DND-41 (cell line): ENCODE measurements around the gene PTPN7.

ENCODE experiments used
- EZH2 ChIP-seq: IDR thresholded peaks from 3 replicates; pipeline ENCODE4 v1.6.1; 2012; ENCODE audit warnings: borderline replicate concordance, low read depth, mild to moderate bottlenecking, moderate library complexity, low read length, inconsistent platforms; ENCODE audit not compliant: severe bottlenecking
- TF ChIP-seq, protein P1 (sequence below): IDR thresholded peaks from 2 replicates; pipeline ENCODE4 v1.5.1; 2012; ENCODE audit warnings: borderline replicate concordance, low read length, moderate library complexity, mild to moderate bottlenecking; ENCODE audit not compliant: poor library complexity, severe bottlenecking; ENCODE audit errors: extremely low read depth

DNA sequence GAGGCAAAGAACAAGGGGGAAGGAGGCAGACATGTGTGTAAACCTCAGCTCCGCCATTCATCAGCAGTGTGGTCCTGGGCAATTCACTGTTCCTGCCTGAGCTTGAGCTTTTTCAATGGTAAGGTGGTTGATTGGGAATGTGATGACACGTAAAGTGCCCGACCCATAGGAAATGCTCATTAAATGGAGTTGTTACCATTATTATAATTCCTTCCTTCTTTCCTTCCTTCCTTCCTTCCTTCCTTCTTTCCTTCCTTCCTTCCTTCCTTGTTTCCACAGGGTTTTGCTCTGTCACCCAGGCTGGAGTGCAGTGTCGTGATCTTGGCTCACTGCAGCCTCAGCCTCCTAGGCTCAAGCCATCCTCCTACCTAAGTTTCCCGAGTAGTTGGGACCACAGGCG is 33.3 kb downstream of the PTPN7 start:
- TF ChIP-seq, protein P1, sequence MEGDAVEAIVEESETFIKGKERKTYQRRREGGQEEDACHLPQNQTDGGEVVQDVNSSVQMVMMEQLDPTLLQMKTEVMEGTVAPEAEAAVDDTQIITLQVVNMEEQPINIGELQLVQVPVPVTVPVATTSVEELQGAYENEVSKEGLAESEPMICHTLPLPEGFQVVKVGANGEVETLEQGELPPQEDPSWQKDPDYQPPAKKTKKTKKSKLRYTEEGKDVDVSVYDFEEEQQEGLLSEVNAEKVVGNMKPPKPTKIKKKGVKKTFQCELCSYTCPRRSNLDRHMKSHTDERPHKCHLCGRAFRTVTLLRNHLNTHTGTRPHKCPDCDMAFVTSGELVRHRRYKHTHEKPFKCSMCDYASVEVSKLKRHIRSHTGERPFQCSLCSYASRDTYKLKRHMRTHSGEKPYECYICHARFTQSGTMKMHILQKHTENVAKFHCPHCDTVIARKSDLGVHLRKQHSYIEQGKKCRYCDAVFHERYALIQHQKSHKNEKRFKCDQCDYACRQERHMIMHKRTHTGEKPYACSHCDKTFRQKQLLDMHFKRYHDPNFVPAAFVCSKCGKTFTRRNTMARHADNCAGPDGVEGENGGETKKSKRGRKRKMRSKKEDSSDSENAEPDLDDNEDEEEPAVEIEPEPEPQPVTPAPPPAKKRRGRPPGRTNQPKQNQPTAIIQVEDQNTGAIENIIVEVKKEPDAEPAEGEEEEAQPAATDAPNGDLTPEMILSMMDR = no peak
- TF ChIP-seq EZH2 = no peak
